Transverse colon (tissue), 4 donors: ENCODE results near the gene CHCHD3. TPM values are rescaled to one million over a fixed set of nuclear protein-coding genes. Genes with fewer than 3 reads are reported as not detected.

ENCODE experiments used
- DNase-seq: peaks from one replicate; pipeline ENCODE4 v3.0.0-alpha.2; 2019
- H3K27ac ChIP-seq, 4 donors: fragments of 200-600 bp; sonication (generic); 2 replicates each; pipeline ENCODE4 v1.5.1; 2016 to 2018; ENCODE audit warnings: inconsistent platforms in 4 of 4
- H3K27me3 ChIP-seq: fragments of 200-600 bp; sonication (generic); 2 replicates; pipeline ENCODE4 v1.5.1; 2017; ENCODE audit warnings: inconsistent platforms
- H3K36me3 ChIP-seq, 4 donors: fragments of 200-600 bp; sonication (generic); 2 replicates each; pipeline ENCODE4 v1.5.1; 2017 to 2019; ENCODE audit warnings: inconsistent platforms in 4 of 4
- H3K4me1 ChIP-seq, 4 donors: fragments of 200-600 bp; sonication (generic); 2 replicates each; pipeline ENCODE4 v1.5.1; 2017 to 2020; ENCODE audit warnings: inconsistent platforms in 4 of 4
- H3K4me3 ChIP-seq, 4 donors: fragments of 200-600 bp; sonication (generic); 1 replicate in 1 of 4; 2 replicates in 3 of 4; pipeline versions ENCODE4 v1.5.1 to v1.6.1; 2017 to 2019; ENCODE audit warnings: inconsistent platforms in 4 of 4
- H3K9me3 ChIP-seq, 2 donors: fragments of 200-600 bp; sonication (generic); 2 replicates each; pipeline ENCODE4 v1.5.1; 2017 to 2019; ENCODE audit warnings: inconsistent platforms in 2 of 2
- EP300 ChIP-seq: sonication (generic); formaldehyde crosslinking; IDR thresholded peaks from one replicate; pipeline ENCODE4 v1.6.1; 2017; ENCODE audit warnings: antibody characterized with exemption, low read depth
- POLR2A ChIP-seq: fragments of 450-650 bp; IDR thresholded peaks from one replicate; pipeline ENCODE4 v1.6.1; 2016; ENCODE audit warnings: antibody characterized with exemption, mild to moderate bottlenecking, moderate library complexity
- POLR2AphosphoS5 ChIP-seq, 3 donors: sonication (generic); formaldehyde crosslinking; IDR thresholded peaks; one replicate each; pipeline ENCODE4 v1.6.1; 2016; ENCODE audit warnings: antibody characterized with exemption in 3 of 3
- WGBS, 2 donors: methylation state at CpG; one replicate each; pipeline ENCODE4 v1.1.5; 2018; ENCODE audit warnings: low coverage in 1 of 2; 5-methylcytosine and 5-hydroxymethylcytosine counted together
- in situ Hi-C, 4 donors: fragments of 200-750 bp; cut with MboI; loops; one replicate each; pipeline versions ENCODE4 v1.15.0 to v1.15.1; 2017; ENCODE audit warnings: low sequenced_read_pairs in 3 of 4, low pct_ligation_motif_present in 1 of 4, low pct_unique_long_range_greater_than_20kb in 1 of 4
- intact Hi-C: fragments of 100-400 bp; cut with DNase I; formaldehyde crosslinking; loops from one replicate; pipeline ENCODE4 v1.15.1; 2023; ENCODE audit warnings: low total_unique reads
- total RNA-seq, 4 donors: library from RNA; depleted of rRNA; stranded (reverse); fragments of >200 nt; gene quantifications; one replicate each; pipeline ENCODE4 v1.1.0, GENCODE V29; 2016
- TF ChIP-seq, protein P1 (sequence below), 5 experiments: fragments of 200-600 bp in 3 of 5; fragments of 450-650 bp in 2 of 5; sonication (generic) in 3 of 5; IDR thresholded peaks; 1 replicate in 2 of 5; 2 replicates in 3 of 5; pipeline ENCODE4 v1.5.1; 2016 to 2017; ENCODE audit warnings: antibody characterized with exemption in 5 of 5, inconsistent platforms in 3 of 5, mild to moderate bottlenecking in 2 of 5, moderate library complexity in 1 of 5

Gene CHCHD3
- total RNA-seq, 4 donors from 2014 or later, result 49.4 to 78.1 (median 52.9) TPM

DNA sequence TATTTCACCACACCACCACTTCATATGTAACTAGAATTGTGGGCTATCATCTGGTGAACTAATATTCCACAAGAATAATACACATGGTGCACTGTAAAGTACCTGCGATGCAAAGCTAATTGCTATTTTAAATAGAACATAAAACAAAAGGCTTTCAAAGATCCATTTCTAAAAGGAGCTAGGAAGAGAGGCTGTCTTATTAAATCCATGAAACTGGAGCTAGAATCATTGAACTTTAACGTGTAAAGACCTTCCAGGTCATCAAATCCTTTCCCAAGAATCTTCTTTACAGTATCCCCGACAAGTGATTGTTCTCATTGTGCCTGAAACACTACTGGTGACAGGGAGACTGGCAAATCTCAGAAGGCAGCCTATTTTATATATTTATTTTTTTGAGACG lies 224.9 kb downstream of the CHCHD3 start:
- DNase-seq, result no peak
- Histone ChIP-seq H3K27me3 (no peaks in the 10 kb centered on the region), H3K9me3 (no peaks in the 10 kb centered on the region), H3K4me3 (no peak overlapping the region), H3K36me3 (no peaks in the 10 kb centered on the region), H3K27ac (no peak overlapping the region), H3K4me1 (no peaks in the 10 kb centered on the region)
- intact Hi-C loops, result no loop called here
- TF ChIP-seq POLR2AphosphoS5 (IDR thresholded peaks at IDR 0.05), result no peak
- TF ChIP-seq, protein P1, sequence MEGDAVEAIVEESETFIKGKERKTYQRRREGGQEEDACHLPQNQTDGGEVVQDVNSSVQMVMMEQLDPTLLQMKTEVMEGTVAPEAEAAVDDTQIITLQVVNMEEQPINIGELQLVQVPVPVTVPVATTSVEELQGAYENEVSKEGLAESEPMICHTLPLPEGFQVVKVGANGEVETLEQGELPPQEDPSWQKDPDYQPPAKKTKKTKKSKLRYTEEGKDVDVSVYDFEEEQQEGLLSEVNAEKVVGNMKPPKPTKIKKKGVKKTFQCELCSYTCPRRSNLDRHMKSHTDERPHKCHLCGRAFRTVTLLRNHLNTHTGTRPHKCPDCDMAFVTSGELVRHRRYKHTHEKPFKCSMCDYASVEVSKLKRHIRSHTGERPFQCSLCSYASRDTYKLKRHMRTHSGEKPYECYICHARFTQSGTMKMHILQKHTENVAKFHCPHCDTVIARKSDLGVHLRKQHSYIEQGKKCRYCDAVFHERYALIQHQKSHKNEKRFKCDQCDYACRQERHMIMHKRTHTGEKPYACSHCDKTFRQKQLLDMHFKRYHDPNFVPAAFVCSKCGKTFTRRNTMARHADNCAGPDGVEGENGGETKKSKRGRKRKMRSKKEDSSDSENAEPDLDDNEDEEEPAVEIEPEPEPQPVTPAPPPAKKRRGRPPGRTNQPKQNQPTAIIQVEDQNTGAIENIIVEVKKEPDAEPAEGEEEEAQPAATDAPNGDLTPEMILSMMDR (IDR thresholded peaks at IDR 0.05), result no peak
- TF ChIP-seq POLR2A, result no peak
- no peak for TF ChIP-seq EP300
- in situ Hi-C loops, result no loop called here
- WGBS, 2 donors, result 95% methylated on average over 4 of the region's 4 CpGs

DNA sequence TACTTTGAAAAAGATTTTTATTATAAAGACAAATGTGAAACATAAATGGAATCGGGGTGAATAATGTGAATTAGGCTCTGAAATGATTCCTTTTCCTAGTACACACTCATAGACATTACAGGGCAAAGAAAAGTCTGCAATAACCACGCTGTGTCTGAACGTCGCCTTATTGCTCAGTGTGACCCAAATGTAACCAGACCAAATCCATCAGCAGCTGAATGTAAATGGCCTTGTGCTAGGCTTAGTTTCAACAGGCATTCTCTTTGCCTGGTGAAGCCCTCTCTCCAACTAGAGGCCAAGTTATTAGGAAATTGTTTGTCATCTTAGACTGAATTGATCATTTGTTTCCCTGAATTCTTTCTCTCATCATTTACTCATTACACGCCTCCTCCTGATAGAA lies 225.5 kb downstream of the CHCHD3 start:
- no peak for DNase-seq
- intact Hi-C loops (no loop called here), in situ Hi-C loops (no loop called here)
- no peaks in the 10 kb centered on the region for H3K9me3 ChIP-seq
- no peak overlapping the region for H3K4me3 ChIP-seq
- H3K36me3 ChIP-seq, result no peaks in the 10 kb centered on the region
- TF ChIP-seq EP300 (no peak), POLR2AphosphoS5 (IDR thresholded peaks at IDR 0.05) (no peak), POLR2A (no peak)
- TF ChIP-seq, protein P1 (IDR thresholded peaks at IDR 0.05), result no peak
- no peaks in the 10 kb centered on the region for H3K4me1 ChIP-seq
- no peaks in the 10 kb centered on the region for H3K27me3 ChIP-seq
- no peak overlapping the region for H3K27ac ChIP-seq
- 95 to 97% methylated on average over 5 of the region's 5 CpGs for WGBS, 2 donors

DNA sequence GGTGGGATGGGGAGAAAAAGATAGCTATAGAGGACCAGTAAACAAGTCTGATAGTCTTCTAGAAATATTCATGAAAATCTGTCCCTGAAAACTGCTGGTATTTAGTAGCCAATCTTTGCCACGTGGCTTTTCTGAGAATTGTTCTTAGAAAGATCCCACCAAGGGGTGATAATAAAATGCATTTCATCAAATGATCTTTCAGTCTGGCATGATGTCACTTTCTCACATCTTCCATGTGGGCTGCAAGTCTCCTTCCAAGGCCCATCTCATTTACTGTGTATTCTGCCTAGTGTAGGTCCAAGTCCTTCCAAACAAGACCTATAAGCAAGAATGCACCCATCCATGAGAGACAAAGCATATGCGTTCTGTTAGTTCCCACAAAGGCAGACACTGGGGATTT lies 226.0 kb downstream of the CHCHD3 start:
- intact Hi-C loops, result no loop called here
- no peak for DNase-seq
- TF ChIP-seq POLR2AphosphoS5 (IDR thresholded peaks at IDR 0.05) (no peak), POLR2A (no peak)
- Histone ChIP-seq H3K4me3 (no peak overlapping the region), H3K27ac (no peak overlapping the region), H3K27me3 (no peaks in the 10 kb centered on the region), H3K36me3 (no peaks in the 10 kb centered on the region), H3K4me1 (no peaks in the 10 kb centered on the region), H3K9me3 (no peaks in the 10 kb centered on the region)
- in situ Hi-C loops, result no loop called here
- WGBS, 2 donors, result 94 to 100% methylated on average over 2 of the region's 2 CpGs

DNA sequence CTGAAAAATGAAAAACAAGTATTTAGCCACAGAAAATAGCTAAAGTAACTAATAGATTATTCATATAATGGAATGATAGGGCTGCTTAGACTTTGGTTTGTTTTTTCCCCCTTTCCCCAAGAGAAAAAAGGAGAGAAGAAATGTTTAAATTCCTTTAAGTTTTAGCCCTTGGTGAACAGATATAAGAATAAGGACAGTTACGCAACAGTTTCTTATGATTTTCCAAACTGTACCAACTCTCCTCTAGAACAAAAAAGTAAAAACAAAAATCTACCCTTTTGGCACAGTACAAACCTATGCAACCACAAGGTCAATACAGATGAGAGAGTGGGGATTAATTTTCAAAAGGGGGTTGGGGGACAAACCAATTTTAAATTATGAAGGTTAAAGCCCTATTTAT lies 227.7 kb downstream of the CHCHD3 start:
- DNase-seq, result no peak
- H3K4me3 ChIP-seq, result no peak overlapping the region
- no peaks in the 10 kb centered on the region for H3K4me1 ChIP-seq
- in situ Hi-C loops (no loop called here), intact Hi-C loops (no loop called here)
- WGBS, 2 donors, result 100% methylated on average over 1 of the region's 1 CpG
- no peaks in the 10 kb centered on the region for H3K36me3 ChIP-seq
- H3K27ac ChIP-seq, result no peak overlapping the region
- H3K27me3 ChIP-seq, result no peaks in the 10 kb centered on the region
- TF ChIP-seq, protein P1 (IDR thresholded peaks at IDR 0.05), result no peak
- TF ChIP-seq POLR2AphosphoS5 (IDR thresholded peaks at IDR 0.05), result no peak
- no peak for TF ChIP-seq POLR2A
- TF ChIP-seq EP300, result no peak
- no peaks in the 10 kb centered on the region for H3K9me3 ChIP-seq

DNA sequence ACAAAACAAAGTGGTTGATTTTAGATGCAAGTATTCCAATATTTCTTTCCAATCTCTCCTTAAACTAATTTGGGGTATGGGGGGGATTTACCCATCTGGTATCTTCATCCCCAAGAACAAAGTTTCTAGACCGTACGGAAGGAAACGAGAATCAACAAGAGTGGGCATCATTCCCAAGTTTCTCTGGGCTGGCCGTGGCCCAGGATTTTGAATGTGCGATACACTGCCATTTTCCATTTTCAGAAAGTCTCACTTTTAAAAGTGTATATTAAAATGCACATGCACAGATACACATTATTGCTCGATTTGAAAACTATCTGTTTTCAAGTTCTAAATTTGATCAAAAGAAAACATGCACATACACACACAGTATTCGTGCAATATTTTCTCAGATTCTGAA lies 234.5 kb downstream of the CHCHD3 start:
- in situ Hi-C loops (no loop called here), intact Hi-C loops (no loop called here)
- Histone ChIP-seq H3K36me3 (no peaks in the 10 kb centered on the region), H3K27me3 (no peaks in the 10 kb centered on the region), H3K27ac (no peak overlapping the region), H3K4me1 (no peaks in the 10 kb centered on the region), H3K9me3 (no peaks in the 10 kb centered on the region), H3K4me3 (no peak overlapping the region)
- WGBS, 2 donors, result 93 to 94% methylated on average over 7 of the region's 7 CpGs
- no peak for DNase-seq
- TF ChIP-seq POLR2AphosphoS5 (IDR thresholded peaks at IDR 0.05) (no peak), EP300 (no peak), POLR2A (no peak)
- TF ChIP-seq, protein P1 (IDR thresholded peaks at IDR 0.05), result no peak
